MG63 (cell line): ENCODE results near the gene GRK6. TPM values are rescaled to one million over a fixed set of nuclear protein-coding genes. Genes with fewer than 3 reads are reported as not detected.
"Not testable (repeated sequence)": the region's sequence is repeated elsewhere in the genome, so short reads cannot be mapped to it uniquely, and the experiment has no call there.

Experiments
- DNase-seq: peaks from one replicate; pipeline ENCODE4 v3.0.0-alpha.2; 2020
- H3K27me3 ChIP-seq: fragments of 250-450 bp; sonication (Bioruptor Pico); 2 replicates; pipeline ENCODE4 v1.5.1; 2020; ENCODE audit warnings: mild to moderate bottlenecking, moderate library complexity
- H3K36me3 ChIP-seq: fragments of 250-450 bp; sonication (Bioruptor Pico); 2 replicates; pipeline ENCODE4 v1.5.1; 2020; ENCODE audit warnings: mild to moderate bottlenecking, moderate library complexity
- H3K4me3 ChIP-seq: fragments of 250-450 bp; sonication (Bioruptor Pico); 2 replicates; pipeline ENCODE4 v1.5.1; 2020; ENCODE audit warnings: mild to moderate bottlenecking, moderate library complexity
- H3K9me3 ChIP-seq: fragments of 250-450 bp; sonication (Bioruptor Pico); 2 replicates; pipeline ENCODE4 v1.5.1; 2020; ENCODE audit warnings: mild to moderate bottlenecking, moderate library complexity
- total RNA-seq: library from RNA; depleted of rRNA; stranded (reverse); fragments of >200 nt; shearing (Covaris generic); gene quantifications from 2 replicates; pipeline ENCODE4 v1.2.3, GENCODE V29; 2014; ENCODE audit warnings: low replicate concordance

The GRK6 gene
- total RNA-seq, 1 experiment from 2014 or later, result 127 TPM

- no peak overlapping the region for H3K4me3 ChIP-seq
- no peak for DNase-seq
These were observed 13.8 kb upstream of the GRK6 start for GRCh38 chr5:177412603-177413233.

GRCh38 chr5:177414481-177414880, 12.0 kb upstream of the GRK6 start:
- DNase-seq, result no peak
- Histone ChIP-seq H3K4me3 (no peak overlapping the region), H3K27me3 (peaks cover 11% of the 10 kb centered on the region), H3K36me3 (no peaks in the 10 kb centered on the region), H3K9me3 (no peaks in the 10 kb centered on the region)

More at GRCh38 chr5:177412603-177413233, 13.8 kb upstream of the GRK6 start:
- H3K36me3 ChIP-seq, result no peaks in the 10 kb centered on the region
- H3K9me3 ChIP-seq, result no peaks in the 10 kb centered on the region
- H3K27me3 ChIP-seq, result peaks cover 11% of the 10 kb centered on the region

GRCh38 chr5:177417081-177417480, 9.4 kb upstream of the GRK6 start:
- H3K4me3 ChIP-seq, H3K36me3 ChIP-seq, DNase-seq, H3K9me3 ChIP-seq: not testable (repeated sequence)
- peaks cover 11% of the 10 kb centered on the region for H3K27me3 ChIP-seq

DNA sequence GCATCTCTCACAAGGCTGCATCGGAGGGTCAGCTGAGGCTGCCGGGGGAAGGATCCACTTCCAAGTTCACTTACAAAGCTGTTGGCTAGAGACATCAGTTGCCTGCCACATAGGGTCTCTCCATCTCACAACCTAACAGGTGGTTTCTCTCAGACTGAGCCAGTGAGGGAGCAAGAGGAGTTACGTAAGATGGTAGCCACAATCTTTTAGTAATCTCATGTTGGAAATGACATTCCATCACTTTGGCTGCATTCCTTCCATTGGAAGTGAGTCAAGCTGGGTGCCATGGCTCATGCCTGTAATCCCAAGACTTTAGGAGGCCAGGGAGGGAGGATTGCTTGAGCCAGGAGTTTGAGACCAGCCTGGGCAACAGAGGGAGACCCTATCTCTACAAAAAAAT, 7.4 kb upstream of the GRK6 start:
- H3K4me3 ChIP-seq, result no peak overlapping the region
- H3K27me3 ChIP-seq, result no peaks in the 10 kb centered on the region
- DNase-seq, result peak; percentile 56
- no peaks in the 10 kb centered on the region for H3K36me3 ChIP-seq
- no peaks in the 10 kb centered on the region for H3K9me3 ChIP-seq

DNA sequence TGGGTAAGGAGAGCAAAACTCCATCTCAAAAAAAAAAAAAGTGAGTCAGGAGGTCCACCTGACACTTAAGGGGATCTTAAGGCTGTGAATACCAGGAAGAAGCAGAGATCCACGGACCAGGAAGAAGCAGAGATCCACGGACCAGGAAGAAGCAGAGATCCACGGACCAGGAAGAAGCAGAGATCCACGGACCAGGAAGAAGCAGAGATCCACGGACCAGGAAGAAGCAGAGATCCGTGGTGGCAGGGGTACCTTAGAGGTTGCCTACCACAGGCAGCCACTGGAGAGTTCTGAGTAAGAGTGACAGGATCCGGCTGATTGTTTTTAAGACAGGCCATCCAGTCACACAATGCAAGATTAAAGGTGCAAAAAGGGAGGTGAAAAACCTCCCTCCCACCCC, 6.0 kb upstream of the GRK6 start:
- not testable (repeated sequence) for DNase-seq, H3K4me3 ChIP-seq, H3K9me3 ChIP-seq, H3K27me3 ChIP-seq, H3K36me3 ChIP-seq

GRCh38 chr5:177421062-177421798, 5.2 kb upstream of the GRK6 start:
- H3K9me3 ChIP-seq, result no peaks in the 10 kb centered on the region
- no peak overlapping the region for H3K4me3 ChIP-seq
- H3K36me3 ChIP-seq, result no peaks in the 10 kb centered on the region
- DNase-seq, result no peak
- H3K27me3 ChIP-seq, result no peaks in the 10 kb centered on the region

- Histone ChIP-seq H3K36me3 (peaks cover 14% of the 10 kb centered on the region), H3K4me3 (no peak overlapping the region), H3K27me3 (no peaks in the 10 kb centered on the region), H3K9me3 (no peaks in the 10 kb centered on the region)
- DNase-seq, result no peak
These were observed 2.8 kb upstream of the GRK6 start for GRCh38 chr5:177423671-177424070.

- Histone ChIP-seq H3K27me3 (no peaks in the 10 kb centered on the region), H3K36me3 (peaks cover 24% of the 10 kb centered on the region), H3K4me3 (peak overlapping the region; percentile 60), H3K9me3 (no peaks in the 10 kb centered on the region)
- no peak for DNase-seq
These were observed 1.2 kb upstream of the GRK6 start for GRCh38 chr5:177425196-177425800.

DNA sequence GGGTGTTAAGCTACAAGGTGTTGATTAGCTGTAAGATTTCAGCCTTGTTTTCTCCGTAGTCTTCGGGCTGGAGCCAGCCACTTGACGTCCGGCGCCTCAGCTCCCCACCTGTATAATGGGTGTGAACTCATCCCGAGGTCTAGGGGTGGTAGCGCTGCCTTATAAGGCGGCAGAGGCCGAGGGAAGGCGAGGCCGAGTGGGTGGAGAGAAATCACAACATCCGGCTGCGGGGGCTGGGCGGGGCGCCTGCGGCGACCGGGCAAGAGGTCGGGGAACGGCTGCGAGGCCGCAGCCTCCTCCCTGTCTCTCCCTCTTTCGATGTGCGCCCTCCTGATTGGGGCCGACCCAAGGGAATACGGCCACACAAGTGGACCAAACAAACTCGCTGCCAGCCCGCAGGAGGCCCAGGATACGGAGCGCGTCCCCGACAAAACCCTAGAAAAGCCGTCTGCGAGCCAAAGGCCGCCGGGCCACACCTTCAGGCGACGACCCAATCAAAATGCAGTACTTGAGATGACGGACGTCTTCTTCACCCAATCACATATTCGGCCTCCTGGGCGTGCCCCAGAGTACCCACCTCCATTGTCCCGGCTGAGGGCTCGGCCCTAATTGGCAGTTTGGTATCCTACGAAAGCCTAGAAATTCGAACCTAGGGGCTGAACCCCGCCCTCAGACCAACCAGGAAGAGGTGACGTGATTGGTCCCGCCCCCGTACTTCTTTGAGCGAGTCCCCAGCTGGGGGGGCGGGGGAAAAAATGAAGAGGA, 493 bp upstream of the GRK6 start:
- H3K27me3 ChIP-seq, result no peaks in the 10 kb centered on the region
- H3K36me3 ChIP-seq, result peaks cover 31% of the 10 kb centered on the region

DNA sequence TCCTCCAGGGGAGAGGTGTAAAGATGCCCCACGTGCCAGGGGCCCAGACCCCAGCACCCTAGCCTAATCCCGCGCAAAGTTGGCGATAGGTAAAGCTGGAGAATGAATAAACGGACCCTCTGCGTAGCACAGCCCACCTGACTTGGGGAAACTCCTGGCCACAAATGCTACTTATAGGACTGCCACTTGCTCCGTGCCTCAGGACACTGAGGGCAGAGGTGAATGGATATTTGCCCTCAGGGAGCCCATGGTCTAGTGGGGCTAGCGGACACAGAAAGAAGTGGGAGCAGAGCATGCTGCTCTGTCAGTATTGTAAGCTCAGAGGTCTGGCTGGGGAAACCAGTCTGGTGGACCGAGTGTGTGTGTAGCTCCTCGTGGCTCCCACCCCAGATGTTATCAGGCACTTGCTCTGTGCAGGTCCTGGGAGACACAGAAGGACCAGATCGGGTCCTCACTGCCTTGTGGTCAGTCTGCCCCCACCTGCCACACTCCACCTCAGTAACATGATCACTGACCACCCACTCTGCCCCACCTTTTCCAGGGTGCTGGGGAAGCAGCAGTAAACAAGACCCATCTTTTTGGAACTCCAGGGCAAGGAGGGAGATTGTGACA, 841 bp downstream of the GRK6 start:
- Histone ChIP-seq H3K36me3 (peaks cover 44% of the 10 kb centered on the region), H3K4me3 (peak overlapping the region; percentile 71), H3K9me3 (no peaks in the 10 kb centered on the region), H3K27me3 (no peaks in the 10 kb centered on the region)
- peak; percentile 8 for DNase-seq

More for the DNA sequence above, 493 bp upstream of the GRK6 start:
- Histone ChIP-seq H3K9me3 (no peaks in the 10 kb centered on the region), H3K4me3 (peak overlapping the region; percentile 60)
- DNase-seq, result peak; percentile 100

DNA sequence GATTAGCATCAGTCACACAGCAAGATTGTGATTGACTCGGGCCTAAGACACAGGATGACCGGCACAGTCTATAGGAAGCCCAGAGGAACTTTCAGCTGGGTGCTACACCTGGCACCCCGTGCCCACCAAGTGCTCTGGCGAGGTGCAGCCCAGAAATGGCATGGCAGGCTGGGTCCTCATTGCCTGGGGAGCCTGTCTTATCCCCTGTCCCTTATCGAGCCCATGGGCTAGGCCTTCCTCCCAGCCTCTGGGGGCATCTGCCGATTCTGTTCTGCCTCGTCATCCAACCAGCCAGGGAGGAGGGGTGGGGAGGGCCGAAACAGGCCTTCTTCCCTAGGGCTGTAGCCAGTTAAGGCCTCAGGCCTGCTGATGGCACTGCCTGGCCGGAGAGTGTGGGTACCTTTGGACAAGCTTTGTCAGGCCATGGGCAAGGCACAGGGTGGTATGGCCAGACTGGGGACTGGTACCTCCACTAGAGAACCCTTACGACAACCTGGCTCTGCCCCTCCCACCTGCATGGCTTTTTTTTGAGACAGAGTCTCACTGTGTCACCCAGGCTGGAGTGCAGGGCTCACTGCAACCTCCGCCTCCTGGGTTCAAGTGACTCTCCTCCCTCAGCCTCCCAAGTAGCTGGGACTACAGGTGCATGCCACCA, 1.6 kb downstream of the GRK6 start:
- Histone ChIP-seq H3K27me3 (no peaks in the 10 kb centered on the region), H3K4me3 (peak overlapping the region; percentile 71), H3K9me3 (no peaks in the 10 kb centered on the region), H3K36me3 (peaks cover 51% of the 10 kb centered on the region)
- peak; percentile 10 for DNase-seq

DNA sequence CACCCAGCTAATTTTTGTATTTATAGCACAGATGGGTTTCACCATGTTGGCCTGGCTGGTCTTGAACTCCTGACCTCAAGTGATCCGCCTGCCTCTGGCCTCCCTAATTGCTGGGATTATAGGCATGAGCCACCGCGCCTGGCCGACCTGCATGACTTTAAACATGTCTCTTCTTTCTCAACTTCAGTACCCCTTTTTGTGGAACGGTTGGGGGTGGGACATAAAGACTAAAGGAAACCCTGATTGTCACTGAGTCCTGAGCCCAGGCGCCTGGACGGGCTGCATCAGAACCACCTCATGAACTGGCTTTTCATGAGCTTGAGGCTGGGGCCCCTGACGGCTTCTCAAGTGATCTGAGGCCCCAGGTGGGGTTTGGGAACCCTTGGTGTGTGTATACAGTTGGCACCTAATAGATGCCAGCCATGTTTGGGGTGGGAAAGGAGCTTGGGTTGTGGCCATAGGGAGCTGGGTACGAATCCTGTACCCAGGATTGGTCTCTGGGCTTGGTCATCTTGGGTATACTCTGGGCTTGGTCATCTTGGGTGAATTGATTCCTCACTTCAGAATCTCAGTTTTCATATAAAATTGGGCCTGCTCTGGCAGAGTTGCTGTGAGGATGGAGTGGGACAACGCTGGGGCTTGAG, 2.2 kb downstream of the GRK6 start:
- Histone ChIP-seq H3K27me3 (no peaks in the 10 kb centered on the region), H3K36me3 (peaks cover 58% of the 10 kb centered on the region), H3K4me3 (peak overlapping the region; percentile 71; the same call in 1 of the 2 replicates), H3K9me3 (no peaks in the 10 kb centered on the region)
- no peak for DNase-seq

DNA sequence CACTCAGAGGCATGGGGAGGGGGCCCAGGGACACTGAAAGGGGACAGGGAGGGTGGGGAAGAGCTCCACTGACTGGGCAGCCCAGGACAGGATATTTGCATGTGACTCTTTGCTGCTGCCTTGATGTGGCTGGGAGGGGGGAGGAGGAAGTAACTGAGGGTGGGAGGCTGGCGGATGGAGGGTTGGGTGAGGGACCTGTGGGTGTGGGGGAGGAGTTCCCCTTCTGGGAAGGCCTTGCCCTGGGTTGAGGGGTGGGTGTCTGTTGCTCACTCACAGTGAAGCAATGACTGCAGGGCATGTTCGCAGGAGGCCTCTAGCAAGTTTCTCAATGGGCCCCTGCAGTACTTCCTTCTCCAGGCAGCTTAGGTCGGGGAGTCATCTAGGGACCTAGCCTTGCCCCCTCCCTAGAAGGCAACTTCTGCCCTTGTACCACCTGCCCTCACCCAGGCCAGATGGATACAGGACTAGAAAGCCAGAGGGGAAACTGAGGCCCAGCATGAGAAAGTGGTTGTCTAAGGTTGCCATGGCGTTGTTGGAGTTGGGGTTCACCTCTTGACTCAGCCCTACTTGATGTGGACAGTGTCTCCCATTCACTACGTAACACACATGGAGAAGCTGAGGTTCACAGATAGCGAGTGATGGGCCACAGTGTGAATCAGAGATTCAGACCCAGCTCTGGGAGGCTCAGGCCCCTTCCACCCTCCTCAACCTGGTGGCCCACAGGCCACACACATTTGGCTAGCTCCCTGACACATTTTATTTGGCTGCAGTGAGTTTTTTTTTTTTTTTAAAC, 3.0 kb downstream of the GRK6 start:
- peak; percentile 11 for DNase-seq
- Histone ChIP-seq H3K4me3 (no peak overlapping the region), H3K27me3 (no peaks in the 10 kb centered on the region), H3K36me3 (peaks cover 65% of the 10 kb centered on the region), H3K9me3 (no peaks in the 10 kb centered on the region)

DNA sequence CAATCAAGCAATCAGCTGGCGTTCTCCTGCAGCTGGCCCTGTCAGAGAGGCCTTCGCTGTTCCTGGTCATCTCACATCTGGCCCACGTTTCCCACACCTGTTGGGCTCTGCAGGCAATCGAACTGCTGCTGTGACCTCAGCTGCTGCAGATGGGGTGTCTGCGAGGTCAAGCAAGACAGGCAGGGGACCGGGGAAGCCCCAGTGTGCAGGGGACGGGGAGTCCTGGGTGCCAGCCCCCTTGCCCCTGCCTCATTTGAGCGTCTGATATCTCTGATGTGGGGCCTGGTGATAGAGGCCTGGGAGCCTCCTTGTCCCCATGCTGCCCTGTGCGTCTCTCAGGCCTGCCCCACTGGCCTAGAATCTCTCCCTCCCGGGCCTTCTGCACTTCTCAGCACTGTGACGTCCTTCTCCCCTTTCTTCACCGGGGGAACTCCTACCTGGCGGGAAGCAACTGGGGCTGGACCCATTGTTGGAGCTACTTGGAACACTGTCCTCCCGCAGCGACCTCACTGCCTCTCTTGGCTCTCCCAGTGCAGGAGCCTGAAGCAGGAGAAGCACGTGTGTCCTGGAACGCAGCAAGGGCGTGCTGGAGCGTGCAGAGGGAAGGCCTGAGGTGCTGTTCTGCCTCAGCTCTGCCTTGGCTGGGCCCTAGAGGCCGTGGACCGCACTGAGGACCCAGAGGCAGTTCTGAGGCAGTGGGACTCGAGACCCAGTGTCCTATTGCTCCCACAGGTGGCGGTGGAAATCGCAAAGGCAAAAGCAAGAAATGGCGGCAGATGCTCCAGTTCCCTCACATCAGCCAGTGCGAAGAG, 3.9 kb downstream of the GRK6 start:
- no peaks in the 10 kb centered on the region for H3K27me3 ChIP-seq
- H3K4me3 ChIP-seq, result no peak overlapping the region
- peaks cover 74% of the 10 kb centered on the region for H3K36me3 ChIP-seq
- no peaks in the 10 kb centered on the region for H3K9me3 ChIP-seq
- DNase-seq, result peak; percentile 5
